ENCODE measurements around the gene EIF4G3. TPM values are rescaled to one million over a fixed set of nuclear protein-coding genes. Genes with fewer than 3 reads are reported as not detected.

EIF4G3 gene
- total and polyA plus RNA-seq, 2 of the 8 experiments (the other 6 are each of a cell fraction or from before 2014, with no cell fraction given) = 47.5 to 66.6 TPM

- no peak overlapping the region for H3K23ac ChIP-seq (ENCODE audit: insufficient read length)
- FAIRE-seq = no peak
- H4K8ac ChIP-seq (ENCODE audit: extremely low read depth, insufficient read depth, low read length) = peak overlapping the region; percentile 57
- no peak overlapping the region for H3K56ac ChIP-seq (replicated peaks; ENCODE audit: insufficient read length, low read depth, low read length)
- H3K27me3 ChIP-seq (replicated peaks in 1 of 4; ENCODE audit: control insufficient read depth in 3 of 4, extremely low read depth in 1 of 4, insufficient read depth in 3 of 4, low read length in 3 of 4) = no peaks in the 10 kb centered on the region
- POLR2A ChIA-PET (ENCODE audit: partially characterized antibody) = no interaction called here
- no peaks in the 10 kb centered on the region for H3K4me1 ChIP-seq (replicated peaks in 1 of 4; ENCODE audit: control insufficient read depth in 3 of 4, insufficient read depth in 4 of 4, low read length in 3 of 4)
- no peak for DNase-seq (ENCODE audit: low read depth in 1 of 2, low spot score in 2 of 2)
- H3K4ac ChIP-seq (replicated peaks; ENCODE audit: insufficient read length, low read depth, low read length) = no peak overlapping the region
- H2BK5ac ChIP-seq (ENCODE audit: low read depth, low read length) = no peak overlapping the region
- no peak overlapping the region for H4K91ac ChIP-seq (replicated peaks; ENCODE audit: insufficient read length, low read length)
- no peak overlapping the region for H3K4me3 ChIP-seq (ENCODE audit: extremely low read depth in 1 of 4, insufficient read depth in 2 of 4, low read depth in 3 of 4, low read length in 4 of 4)
- no peak overlapping the region for H2BK120ac ChIP-seq (replicated peaks; ENCODE audit: low read depth, low read length)
- H3K9ac ChIP-seq (replicated peaks in 1 of 4; ENCODE audit: extremely low read depth in 1 of 4, low read depth in 3 of 4, low read length in 3 of 4) = no peak overlapping the region
- H3K36me3 ChIP-seq (ENCODE audit: control insufficient read depth in 2 of 4, insufficient read depth in 4 of 4, low read length in 3 of 4) = peaks cover 0 to 14% (median 0%) of the 10 kb centered on the region in 4 experiments; a peak in 2 of 8 replicates
- H3K79me1 ChIP-seq (ENCODE audit: low read depth, low read length) = peaks cover 2% of the 10 kb centered on the region; the same call in 1 of the 2 replicates
- no peaks in the 10 kb centered on the region for H4K20me1 ChIP-seq (replicated peaks in 1 of 2; ENCODE audit: control insufficient read depth in 1 of 2, insufficient read depth in 2 of 2, low read length in 2 of 2)
- CTCF ChIA-PET (ENCODE audit: partially characterized antibody) = interaction anchor here (1.0 to 1.5 kb wide), 3 partner anchors 11 to 130 kb away, joined by 3 to 5 read pairs (median 3); no protein-coding TSS in a partner anchor
- no peaks in the 10 kb centered on the region for H3K23me2 ChIP-seq (ENCODE audit: low read depth, low read length)
- no peak overlapping the region for H2AFZ ChIP-seq (ENCODE audit: low read length)
- H3K27ac ChIP-seq (ENCODE audit: low read depth, low read length) = no peak overlapping the region
- 88% methylated on average over 4 of the region's 4 CpGs; no CpG with 5 or more reads in 1 of the 2 experiments for WGBS, 2 experiments (ENCODE audit: extremely low coverage in 1 of 2, insufficient coverage in 1 of 2, insufficient read length in 1 of 2, insufficient replicate concordance in 2 of 2, low coverage in 1 of 2, low lambda C conversion rate in 2 of 2, missing lambda C conversion rate in 1 of 2)
- H4K5ac ChIP-seq (ENCODE audit: insufficient read length, low read depth, low read length) = no peak overlapping the region
- H2BK20ac ChIP-seq (ENCODE audit: low read length) = no peak overlapping the region
- H3K18ac ChIP-seq (ENCODE audit: extremely low read depth, low read length) = no peak overlapping the region
- H3K4me2 ChIP-seq (ENCODE audit: insufficient read depth in 1 of 2, low read depth in 2 of 2, low read length in 2 of 2) = no peak overlapping the region
- H3K14ac ChIP-seq (ENCODE audit: insufficient read length) = no peak overlapping the region
- H2AK5ac ChIP-seq (ENCODE audit: low read depth, low read length) = no peak overlapping the region
- no peak overlapping the region for H2BK12ac ChIP-seq (ENCODE audit: low read depth, low read length)
- H2BK15ac ChIP-seq (ENCODE audit: low read length) = no peak overlapping the region
- peaks cover 0 to 38% of the 10 kb centered on the region in 2 experiments; a peak in 2 of 4 replicates for H3K79me2 ChIP-seq (ENCODE audit: control insufficient read depth in 1 of 2, insufficient read depth in 2 of 2, low read length in 2 of 2)
- no peaks in the 10 kb centered on the region for H3K9me3 ChIP-seq (ENCODE audit: insufficient read depth in 2 of 2, low read depth in 1 of 2, low read length in 1 of 2)
- TF ChIP-seq PHF8 (conservative IDR thresholded peaks at IDR 0.05; ENCODE audit: low read depth, low read length) (no peak), SAP30 (IDR thresholded peaks at IDR 0.05; ENCODE audit: insufficient read depth, insufficient replicate concordance, low read length) (no peak), TBP (IDR thresholded peaks at IDR 0.05; ENCODE audit: low read depth, low read length) (no peak), SIX5 (IDR thresholded peaks at IDR 0.05; ENCODE audit: low read depth, low read length) (no peak), SRF (IDR thresholded peaks at IDR 0.05; ENCODE audit: low read depth, low read length) (no peak), RAD21 (IDR thresholded peaks at IDR 0.05 in 1 of 2, conservative IDR thresholded peaks at IDR 0.05 in 1 of 2; ENCODE audit: low read depth in 2 of 2, low read length in 2 of 2) (no peak; a peak in 1 of 4 replicates), CHD1 (IDR thresholded peaks at IDR 0.05; ENCODE audit: low read depth, low read length) (no peak), FOSL1 (IDR thresholded peaks at IDR 0.05; ENCODE audit: insufficient read depth, low read depth, low read length) (no peak), MAX (IDR thresholded peaks at IDR 0.05) (no peak), YY1 (IDR thresholded peaks at IDR 0.05; ENCODE audit: low read depth, low read length) (no peak)
- TF ChIP-seq, protein P1, sequence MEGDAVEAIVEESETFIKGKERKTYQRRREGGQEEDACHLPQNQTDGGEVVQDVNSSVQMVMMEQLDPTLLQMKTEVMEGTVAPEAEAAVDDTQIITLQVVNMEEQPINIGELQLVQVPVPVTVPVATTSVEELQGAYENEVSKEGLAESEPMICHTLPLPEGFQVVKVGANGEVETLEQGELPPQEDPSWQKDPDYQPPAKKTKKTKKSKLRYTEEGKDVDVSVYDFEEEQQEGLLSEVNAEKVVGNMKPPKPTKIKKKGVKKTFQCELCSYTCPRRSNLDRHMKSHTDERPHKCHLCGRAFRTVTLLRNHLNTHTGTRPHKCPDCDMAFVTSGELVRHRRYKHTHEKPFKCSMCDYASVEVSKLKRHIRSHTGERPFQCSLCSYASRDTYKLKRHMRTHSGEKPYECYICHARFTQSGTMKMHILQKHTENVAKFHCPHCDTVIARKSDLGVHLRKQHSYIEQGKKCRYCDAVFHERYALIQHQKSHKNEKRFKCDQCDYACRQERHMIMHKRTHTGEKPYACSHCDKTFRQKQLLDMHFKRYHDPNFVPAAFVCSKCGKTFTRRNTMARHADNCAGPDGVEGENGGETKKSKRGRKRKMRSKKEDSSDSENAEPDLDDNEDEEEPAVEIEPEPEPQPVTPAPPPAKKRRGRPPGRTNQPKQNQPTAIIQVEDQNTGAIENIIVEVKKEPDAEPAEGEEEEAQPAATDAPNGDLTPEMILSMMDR (IDR thresholded peaks at IDR 0.05; ENCODE audit: control extremely low read depth in 1 of 3, insufficient read depth in 1 of 3, low read depth in 1 of 3, low read length in 3 of 3) = no peak
These were observed 128.2 kb downstream of the EIF4G3 start for GRCh38 chr1:21048462-21048861.
